GM19351 (cell line): ENCODE data around the gene NT5E.

ENCODE experiments used
- ATAC-seq: cut with Tn5 transposase; IDR thresholded peaks from one replicate; pipeline ENCODE4 v1.9.1; 2021; ENCODE audit warnings: mild to moderate bottlenecking, moderate library complexity; ENCODE audit not compliant: unreplicated experiment

NT5E gene

DNA sequence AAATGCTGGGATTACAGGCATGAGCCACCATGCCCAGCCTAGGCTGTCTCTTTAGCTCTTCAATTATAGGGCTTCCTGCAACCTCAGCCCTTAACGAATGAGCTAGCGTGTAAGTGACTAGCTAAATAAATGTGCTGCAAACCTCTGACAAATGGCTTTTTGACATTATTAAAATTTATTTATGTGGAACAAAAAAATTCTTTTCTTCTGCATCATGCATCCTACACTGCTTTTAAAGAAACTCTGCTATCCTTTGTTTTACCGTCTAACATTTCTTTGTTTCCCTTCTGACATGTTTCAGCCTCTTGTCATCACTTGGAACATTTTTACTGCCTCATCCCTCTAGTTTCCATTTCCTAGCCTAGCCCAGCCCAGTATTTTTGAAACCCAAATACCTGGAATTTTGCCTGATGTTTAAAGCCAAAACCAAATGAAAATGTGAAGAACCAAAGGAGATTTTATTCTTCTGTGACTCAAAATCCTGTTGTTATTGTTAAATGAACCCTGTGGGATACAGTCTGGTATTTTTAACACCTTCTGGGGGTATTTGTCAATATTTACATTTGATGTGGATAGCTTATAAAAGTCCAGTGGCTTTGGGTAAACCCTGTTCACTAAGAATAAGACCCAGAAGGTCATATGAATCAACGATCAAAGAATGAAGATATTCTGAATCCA, 9.5 kb downstream of the NT5E start:
- ATAC-seq: no peak

DNA sequence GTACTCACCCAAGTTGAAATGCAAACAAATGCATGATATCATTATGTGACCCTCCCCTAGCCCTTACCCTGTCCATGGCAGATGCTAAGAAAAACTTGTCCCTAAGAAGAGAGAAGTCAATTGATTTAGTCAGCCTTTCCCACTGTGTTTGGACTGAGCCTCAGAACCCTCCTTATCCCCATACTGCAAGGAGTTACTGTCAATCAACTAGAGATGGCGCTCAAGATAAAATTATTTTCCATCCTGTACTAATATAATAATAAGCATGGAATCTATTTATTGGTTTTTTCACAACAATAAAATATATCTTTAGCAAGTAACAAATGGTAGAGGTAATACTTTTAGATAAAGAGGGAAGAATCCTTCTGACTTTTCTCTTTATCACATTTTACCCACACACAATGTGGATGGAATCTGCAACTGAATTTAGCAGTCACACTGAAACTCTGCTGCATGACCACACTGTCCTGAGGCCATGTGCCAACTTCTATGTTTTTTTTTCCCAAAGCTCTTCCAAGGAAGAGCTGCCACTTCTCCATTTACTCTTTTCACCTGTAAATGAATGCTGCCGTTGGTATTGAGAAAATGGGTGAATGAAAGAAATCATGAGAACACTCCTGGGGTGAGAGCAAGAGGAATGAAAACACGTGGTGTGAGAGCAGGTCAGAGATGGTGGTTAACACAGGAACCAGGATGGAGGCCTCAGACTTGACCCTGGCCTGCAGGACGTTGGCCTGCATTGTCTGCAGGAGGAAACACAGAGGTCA, 10.5 kb downstream of the NT5E start:
- peak; percentile 18 for ATAC-seq

- ATAC-seq: peak; percentile 85
Measured at GRCh38 chr6:85460921-85461797, 11.3 kb downstream of the NT5E start.

DNA sequence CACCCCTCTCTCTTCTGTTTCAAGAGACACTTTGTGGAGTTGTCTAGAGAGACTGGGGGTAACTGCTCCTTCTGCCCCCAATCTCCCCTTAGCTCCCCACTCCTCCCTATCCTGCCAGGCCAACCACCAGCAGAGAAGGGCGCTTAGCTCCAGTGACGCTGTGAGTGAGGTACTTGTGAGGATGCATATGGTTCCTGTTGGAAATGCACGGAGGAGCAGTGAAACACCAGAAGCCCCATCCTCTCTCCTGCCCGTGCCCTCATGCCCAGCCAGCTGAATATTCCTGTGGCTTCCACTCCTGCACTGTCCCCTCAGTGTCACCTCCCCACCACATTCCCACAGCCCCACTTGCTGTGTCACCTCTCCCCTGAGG, 11.9 kb downstream of the NT5E start:
- ATAC-seq: no peak

GRCh38 chr6:85462673-85463072, 12.8 kb downstream of the NT5E start:
- no peak for ATAC-seq

DNA sequence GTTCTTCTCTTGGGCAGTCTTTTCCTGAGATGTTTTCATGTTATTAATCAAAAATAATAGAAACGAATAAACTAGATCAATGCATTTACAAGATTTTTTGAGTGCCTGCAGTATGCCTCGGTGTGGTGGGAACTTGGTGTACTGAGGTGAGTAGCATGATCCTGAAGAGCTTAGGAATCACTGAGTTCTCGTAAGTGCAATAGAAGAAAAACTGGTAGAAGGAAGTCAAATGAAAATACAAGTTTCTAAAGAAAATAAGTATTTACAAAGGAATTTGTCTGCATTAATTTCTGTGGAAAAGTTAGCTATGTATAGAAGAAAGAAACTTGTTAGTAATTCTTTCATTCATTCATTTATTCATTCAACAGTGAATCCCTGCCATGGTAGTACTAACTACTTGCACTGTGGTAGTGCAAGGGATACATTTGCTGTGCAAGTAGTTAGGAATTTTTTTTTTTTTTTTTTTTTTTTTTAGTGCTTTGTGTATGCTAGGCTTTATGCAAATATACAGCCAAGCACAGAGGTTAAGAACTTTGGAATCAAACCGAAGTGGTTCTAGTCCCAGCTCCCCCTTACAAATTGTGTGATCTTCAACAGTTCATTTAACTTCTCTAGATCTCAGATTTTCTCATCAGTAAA, 13.9 kb downstream of the NT5E start:
- no peak for ATAC-seq

DNA sequence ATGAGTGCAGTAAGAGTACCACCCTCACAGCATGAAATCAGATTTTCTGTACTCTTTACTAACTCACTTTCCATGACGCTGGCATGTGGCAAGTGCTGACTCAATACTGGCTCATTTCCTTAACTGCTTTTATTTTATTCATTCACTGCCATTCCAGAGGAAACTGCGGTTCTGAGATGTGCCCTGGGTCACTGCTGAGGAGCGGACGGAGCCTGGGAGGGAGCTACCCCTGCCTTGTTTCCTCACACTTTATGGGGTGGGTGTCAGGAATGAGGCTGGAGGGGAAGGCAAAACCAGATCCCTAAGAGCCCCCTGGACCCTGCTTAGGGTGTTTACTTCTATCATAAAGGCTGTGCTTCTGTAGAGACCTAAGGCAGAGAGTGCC, 14.4 kb downstream of the NT5E start:
- ATAC-seq: no peak

GRCh38 chr6:85464722-85465150, 14.9 kb downstream of the NT5E start:
- no peak for ATAC-seq

DNA sequence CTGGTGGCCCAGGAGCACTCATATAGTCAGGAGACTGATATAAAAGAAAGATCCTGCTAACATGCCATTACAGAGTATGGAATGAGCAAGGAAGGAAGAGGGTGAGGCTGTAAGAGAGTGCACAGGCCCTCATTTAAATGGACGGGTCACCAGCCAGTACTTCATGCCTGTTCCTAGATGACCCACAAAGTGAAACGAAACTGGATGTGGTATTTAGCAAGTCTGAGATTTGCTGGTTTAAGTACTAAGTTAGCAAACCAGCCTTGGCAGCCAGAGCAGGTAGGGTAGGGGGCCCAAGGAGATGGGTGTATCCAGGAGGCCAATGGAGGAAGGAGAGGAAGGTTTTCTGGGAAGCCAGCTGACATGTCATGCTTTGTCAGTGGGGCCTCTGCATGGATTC, 15.9 kb downstream of the NT5E start:
- ATAC-seq: peak; percentile 37

DNA sequence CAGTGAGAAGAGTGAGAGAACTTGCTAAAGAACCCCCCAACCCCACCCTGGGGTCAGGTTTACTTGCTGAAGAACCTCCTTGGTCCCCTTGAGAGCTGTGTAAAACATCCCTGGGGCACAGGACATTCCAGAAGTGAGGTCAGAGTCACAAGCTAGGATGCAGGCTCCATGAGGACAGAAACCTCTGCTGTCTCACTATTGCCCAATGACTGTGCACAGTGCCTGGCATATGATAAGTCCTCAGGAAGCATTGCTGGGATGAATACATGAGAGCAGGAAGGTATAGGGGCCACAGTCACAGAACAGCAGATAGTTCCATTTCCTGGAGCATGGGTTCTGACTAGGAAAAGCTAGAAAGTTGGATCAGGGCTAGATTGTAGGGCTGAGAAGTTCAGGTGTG, 18.4 kb downstream of the NT5E start:
- ATAC-seq: no peak

DNA sequence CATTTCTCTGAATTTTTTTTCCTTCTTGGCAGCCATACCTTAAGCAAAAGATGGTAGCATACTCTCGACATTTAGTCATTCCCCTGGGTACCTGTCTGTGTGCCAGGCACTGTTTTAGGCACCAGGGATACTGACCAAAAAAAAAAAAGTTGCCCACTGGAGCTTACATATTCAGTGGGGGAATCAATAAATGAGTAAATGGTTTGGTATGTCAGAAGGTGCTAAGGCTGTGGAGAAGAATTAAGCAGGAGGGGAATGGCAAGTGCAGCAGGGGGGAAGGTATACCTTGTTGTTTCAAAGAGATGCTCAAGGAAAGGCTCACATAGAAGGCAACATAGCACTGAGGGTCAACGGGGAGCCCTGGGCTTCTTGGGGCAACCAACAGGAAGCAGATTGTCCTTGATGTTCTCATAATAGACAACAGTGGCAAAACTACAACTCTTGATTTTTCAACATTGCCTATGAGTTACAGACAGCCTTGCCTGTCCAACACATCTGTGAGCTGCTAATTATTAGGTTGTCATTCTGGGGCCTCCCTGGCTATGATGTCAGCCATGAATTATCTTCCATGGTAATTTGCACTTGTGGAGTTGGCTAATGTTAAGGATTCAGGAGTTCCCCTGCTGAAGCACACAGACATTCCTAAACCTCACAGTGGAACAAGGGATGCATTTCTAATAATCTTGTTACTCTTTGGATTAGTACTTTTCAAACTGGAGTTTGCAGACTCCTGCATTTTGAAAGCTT, 19.6 kb downstream of the NT5E start:
- ATAC-seq: no peak

GRCh38 chr6:85470023-85470410, 20.1 kb downstream of the NT5E start:
- ATAC-seq: no peak

DNA sequence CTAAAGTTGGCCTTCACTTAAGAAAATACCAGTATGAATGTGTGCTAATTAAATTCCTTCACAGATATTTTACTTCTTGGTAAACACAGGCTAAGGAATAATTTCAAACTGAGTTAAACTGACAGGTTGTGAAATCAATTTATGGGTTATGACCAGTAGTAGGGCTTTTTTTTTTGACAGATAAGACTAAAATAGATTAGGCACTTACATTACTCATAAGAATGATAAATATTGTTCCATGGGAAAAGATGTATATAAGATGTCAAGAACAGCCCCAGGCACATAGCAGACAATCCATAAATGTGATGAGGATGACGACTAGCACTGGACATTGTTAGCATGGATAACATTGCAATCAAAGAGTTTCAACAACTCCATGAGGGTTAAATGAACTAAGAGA, 22.9 kb downstream of the NT5E start:
- ATAC-seq: no peak

- no peak for ATAC-seq
Measured at GRCh38 chr6:85473748-85474147, 23.9 kb downstream of the NT5E start.

DNA sequence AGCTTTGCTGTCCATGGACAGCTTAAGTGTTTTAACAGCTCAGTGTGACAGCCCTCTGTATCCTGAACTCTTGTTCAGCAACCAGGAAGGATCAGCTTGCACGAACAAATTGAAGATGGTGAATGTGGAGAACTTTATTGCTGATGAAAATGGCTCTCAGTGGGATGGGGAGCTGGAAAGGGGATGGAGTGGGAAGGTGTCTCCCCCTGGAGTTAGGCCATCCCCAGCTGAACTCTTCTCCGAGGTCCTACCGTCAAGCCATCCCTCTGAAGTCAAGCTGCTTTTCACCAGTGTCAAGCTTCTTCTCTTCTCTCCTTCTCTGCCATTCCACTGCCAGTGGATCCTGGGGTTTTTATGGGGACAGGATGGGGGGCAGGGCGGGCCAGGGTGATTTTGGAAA, 26.6 kb downstream of the NT5E start:
- ATAC-seq: no peak

GRCh38 chr6:85479208-85479607, 29.3 kb downstream of the NT5E start:
- ATAC-seq: no peak

GRCh38 chr6:85482206-85482904, 32.5 kb downstream of the NT5E start:
- no peak for ATAC-seq

GRCh38 chr6:85482905-85483700, 33.2 kb downstream of the NT5E start:
- ATAC-seq: peak; percentile 91

DNA sequence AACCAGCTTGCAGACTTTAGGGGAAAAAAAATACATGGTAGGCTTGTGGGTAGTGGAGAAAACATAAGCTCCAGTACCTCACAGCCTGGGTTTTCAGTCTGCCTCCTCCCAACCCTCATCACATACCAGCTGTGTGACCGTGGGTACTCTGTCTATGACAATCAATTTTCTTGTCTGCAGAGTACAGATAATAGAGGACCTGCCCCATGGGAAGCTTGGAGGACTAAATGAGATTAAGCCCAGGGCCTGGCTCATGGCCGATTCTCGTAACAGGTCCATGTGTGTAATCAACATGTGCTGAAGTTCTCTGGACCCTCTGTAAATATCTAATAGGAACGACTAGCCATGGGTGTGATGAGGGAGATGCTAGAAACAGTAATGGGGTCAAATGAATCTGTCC, 34.0 kb downstream of the NT5E start:
- ATAC-seq: no peak
